NCI-H510A treated with DMSO at 0.1 percent for 48 hours (cell line): ENCODE data around the gene ATL1.
"Not testable (repeated sequence)": the region's sequence is repeated elsewhere in the genome, so short reads cannot be mapped to it uniquely, and the experiment has no call there.

ENCODE experiments used
- DNase-seq: peaks from one replicate; lab custom pipeline; 2025; lab: John Stamatoyannopoulos, UW

ATL1 gene

DNA sequence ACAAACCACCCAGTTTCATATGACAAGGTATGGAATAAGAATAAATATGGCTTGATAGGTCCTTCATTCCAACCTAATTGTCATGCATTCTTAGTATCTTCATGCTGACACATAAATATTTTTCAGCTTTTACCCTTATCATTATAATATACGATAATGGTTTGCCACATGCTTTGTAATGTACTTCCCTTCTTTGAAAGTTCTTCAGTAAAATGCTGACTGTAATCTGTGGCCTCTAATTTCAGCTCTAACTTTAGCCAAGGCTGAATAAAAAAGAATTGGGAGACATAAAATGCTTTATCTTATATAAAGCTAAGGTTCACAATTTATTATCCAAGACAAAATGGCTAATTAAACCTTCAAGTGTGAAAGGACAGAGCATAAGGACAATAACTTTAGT is 24.9 kb upstream of the ATL1 start:
- no peak for DNase-seq

DNA sequence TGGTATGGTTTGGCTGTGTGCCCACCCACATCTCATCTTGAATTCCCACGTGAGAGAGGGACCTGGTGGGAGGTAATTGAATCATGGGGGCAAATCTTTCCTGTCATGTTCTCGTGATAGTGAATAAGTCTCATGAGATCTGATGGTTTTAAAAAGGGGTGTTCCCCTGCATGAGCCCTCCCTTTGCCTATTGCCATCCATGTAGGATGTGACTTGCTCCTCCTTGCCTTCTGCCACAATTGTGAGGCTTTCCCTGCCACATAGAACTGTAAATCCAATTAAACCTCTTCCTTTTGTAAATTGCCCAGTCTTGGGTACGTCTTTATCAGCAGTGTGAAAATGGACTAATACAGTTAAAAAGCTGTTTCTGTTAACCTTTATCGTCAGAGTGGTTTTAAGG is 21.9 kb upstream of the ATL1 start:
- not testable (repeated sequence) for DNase-seq

DNA sequence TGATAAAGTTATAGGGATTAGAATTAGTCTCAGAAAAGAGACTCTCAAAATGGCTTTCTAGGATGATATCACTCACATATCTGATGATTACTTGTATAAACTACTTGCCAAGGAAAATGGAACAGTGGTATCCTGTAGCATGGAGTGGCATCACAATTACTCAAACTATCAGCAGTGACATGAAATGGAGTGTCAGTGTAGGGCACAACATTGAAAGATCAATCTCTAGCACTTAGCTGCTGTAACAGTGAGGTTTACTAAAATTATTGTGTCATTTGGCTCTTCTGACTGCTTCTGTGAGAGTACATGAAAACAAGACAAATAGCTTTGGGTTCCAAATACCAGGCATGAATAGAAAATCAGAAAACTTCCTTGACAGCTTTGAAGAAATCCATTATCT is 20.9 kb upstream of the ATL1 start:
- no peak for DNase-seq

DNA sequence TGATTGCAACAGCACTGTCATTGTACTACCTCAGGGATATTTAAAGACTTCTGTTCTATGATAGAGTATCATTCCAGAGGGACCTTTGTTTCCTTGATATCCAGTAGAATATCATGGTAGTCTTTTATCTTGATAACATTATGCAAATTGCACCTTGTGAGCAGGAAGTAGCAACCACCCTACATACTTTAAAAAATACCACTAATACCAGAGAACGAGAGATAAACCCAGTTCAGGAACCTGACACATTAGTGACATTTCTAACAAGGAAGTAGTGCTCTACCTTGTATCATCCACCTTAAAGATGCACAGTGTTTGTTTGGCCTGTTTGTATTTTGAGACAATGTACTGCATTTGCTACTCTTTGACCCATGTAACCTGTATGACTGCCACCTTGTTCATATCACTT is 18.8 kb upstream of the ATL1 start:
- DNase-seq = no peak

DNA sequence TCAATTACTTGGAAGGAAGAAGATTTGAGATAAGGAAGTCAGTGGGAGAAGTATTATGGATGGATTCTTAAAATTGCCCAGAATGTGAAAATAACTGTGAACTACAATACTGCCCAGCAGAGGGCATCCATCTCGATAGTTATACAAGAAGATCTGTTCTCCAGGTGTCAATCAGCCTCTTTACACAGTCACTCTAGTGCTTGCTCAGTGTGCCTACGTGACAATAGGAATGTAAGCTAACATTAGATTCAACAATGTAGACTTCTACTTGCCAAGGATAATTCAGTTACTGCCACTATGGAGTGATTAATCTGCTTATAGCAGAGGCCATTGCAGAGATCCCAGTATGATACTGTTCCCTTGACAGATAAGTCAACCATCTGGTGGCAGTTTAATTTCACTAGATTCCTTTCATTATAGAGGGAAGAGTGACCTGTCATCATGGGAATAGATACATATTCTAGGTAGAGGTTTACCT is 17.0 kb upstream of the ATL1 start:
- peak; percentile 86 for DNase-seq

DNA sequence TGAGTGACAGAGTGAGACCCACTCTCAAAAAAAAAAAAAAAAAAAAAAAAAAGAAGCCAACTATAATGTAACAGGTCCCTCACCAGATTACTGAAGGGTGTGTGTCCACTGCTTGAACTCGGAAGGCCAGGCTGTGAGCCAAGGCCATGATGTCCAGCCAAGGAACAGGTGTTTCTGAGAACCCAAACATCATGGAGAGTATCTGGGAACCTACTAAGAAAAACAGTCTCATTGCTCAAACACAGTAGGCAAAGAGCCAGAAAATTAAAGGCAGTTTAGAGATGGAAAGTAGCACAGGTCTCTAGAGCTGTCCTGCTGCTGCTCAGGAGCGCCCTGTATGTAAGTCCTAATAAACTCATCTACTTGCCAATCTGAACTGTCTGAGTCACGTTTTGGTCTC is 15.0 kb upstream of the ATL1 start:
- no peak for DNase-seq

DNA sequence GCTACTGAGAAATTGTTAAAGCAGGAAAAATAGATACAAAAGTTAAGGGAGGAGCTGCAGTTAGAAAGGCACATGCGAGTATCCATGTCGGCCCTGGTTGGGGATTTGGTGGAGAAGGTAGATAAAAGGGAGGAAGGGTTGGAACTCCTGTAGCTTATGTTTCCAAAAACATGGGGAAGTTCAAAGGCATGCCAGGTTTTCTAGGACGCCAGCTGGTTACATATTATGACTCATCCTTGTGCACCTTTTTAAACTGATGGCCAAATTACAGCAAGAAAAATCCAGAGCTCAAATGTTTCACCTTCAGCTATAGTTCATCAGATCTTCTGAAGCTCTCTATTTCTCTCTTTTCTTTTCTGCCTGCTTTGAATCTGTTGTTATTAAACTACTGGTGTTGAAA is 14.3 kb upstream of the ATL1 start:
- no peak for DNase-seq

DNA sequence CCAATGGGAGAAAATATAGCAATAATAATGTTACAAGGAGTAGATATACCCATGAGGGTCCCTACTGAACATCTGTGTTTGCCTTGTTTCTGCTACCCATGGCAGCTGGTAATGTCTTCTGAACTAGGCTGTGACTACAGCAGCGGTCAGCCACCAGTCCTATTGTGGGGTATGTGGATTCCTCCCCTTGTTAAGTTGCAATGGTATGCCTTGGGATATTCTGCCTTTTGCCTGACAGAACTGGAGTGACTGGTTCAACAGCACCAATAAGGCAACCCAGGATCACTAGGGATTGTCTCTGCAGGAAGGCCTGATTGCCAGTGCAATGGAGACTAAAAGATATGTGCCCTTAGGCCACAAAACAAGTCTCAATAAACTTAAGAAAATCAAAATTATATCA is 9.7 kb upstream of the ATL1 start:
- no peak for DNase-seq

DNA sequence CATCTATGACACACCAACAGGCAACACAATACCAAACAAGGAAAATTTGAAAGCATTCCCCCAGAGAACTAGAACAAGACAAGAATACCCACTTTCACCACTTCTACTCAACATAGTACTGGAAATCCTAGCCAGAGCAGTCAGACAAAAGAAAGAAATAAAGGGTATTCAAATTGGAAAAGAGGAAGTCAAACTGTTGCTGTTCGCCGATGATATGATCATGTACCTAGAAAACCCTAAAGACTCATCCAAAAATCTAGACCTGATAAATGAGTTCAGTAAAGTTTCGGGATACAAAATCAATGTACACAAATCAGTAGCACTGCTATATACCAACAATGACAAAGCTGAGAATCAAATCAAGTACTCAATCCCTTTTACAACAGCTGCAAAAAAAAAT is 8.1 kb upstream of the ATL1 start:
- DNase-seq = no peak

DNA sequence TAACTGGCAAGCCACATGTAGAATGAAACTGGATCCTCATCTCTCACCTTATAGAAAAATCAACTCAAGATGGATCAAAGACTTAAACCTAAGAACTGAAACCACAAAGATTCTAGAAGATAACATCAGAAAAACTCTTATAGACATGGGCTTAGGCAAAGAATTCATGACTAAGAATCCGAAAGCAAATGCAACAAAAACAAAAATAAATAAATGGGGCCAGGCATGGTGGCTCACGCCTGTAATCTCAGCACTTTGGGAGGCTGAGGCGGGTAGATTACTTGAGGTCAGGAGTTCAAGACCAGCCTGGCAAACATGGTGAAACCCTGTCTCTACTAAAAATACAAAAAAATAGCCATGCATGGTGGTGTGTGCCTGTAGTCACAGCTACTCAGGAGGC is 7.1 kb upstream of the ATL1 start:
- DNase-seq = not testable (repeated sequence)

DNA sequence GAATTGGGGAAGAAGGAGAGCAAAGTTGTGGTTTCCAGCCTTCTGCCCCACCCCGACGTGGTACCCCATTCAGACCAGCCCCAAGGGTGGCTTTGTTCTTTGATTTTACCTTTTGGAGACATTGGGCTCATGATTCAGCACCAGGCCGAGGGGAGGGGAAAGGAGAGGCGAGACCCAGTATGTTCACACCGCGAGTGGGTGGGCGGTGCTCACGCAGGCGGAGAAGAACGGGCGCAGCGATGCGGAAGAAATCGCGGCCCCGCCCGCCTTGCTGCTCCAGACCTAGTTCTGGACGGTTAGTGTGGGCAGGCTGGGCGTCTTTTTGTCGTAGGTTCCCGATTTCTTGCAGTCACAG is 963 bp downstream of the ATL1 start:
- DNase-seq = peak; percentile 75

DNA sequence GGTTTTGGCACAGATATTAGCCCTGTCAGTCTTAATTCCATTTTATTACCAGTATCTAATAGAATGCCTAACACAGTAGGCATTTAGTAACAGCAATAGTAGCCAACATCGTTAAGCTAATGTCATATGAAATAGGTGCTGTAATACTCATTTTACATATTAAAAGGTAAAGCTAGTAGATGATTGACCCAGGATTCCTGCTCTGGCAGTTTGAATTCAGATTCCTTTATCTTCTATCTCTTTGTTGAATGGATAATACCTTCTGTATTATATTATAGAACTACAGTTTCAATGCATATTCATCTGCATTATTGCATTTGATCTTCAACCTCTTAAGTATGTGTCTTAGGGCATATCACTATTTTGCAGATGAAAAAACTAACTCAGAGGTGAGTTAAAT is 2.9 kb downstream of the ATL1 start:
- DNase-seq = no peak

DNA sequence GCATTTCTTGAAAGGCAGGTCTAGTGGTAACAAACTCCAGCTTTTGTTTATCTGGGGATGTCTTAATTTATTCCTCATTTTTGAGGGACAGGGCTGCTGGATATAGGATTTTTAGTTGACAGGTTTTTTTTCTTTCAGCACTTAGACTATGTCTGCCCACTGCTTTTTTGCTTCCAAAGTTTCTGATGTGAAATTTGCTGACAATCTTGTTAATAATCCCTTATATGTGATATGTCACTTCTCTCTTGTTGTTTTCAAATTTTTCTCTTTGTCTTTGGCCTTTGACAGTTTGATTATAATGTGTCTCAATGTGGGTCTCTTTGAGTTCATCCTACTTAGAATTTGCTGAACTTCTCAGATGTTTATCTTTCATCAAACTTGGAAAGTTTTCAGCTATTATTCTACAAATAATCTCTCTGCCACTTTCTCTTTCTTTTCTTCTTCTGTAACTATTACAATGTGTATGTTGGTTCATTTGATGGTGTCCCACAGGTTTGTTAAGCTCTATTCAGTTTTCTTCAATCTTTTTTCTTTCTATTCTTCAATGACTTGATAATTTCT is 9.8 kb downstream of the ATL1 start:
- no peak for DNase-seq

DNA sequence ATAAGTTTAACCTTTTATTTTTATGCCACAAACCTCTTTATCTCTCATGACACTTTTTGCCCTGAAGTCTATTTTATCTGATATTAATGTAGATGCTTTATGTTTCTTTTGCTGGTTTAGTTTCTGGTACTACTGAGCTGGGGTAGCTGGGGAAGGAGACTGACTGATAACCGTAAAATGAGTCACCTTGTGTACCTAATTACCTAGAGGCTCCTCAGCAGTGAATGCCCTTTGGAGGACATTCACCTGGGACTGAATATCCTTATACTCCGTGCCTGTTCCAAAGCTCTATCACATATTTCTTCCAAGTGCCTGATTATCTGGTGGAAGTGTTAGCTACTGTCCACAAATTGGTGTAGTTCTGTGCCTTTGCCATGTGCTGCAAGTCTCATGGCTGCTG is 13.9 kb downstream of the ATL1 start:
- DNase-seq = no peak

DNA sequence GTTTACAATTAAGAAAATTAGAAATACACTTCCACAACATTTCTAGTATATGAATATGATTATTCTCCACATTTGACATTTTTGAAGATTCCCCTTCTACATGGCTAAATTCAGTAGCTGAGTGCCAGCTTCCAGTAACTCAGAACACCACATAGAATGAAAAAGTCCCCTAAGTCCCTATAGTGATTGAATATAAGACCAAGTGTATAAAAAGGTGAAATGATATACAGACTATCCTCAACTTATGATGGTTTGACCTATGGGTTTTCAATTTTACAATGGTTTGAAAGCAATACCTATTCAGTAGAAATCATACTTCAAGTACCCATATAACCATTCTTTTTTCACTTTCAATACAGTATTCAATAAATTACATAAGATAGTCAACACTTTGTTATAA is 15.8 kb downstream of the ATL1 start:
- no peak for DNase-seq

DNA sequence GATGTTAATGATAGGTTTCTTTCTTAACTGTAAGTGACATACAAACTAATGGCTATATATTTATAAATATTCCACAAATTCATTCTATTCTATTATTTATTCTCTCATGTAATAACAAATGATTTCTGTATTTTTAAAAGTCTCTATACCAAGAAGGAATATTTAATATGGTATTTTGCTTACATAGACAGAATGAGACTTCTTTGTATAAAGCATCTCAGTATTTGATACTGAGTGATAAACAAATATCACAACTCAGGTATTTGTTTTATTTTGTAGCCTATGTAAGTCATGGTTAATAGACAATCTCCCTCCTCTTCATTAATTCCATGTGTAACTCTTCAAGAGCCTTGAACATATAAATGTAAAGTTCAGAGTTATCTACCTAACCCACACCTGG is 18.0 kb downstream of the ATL1 start:
- DNase-seq = no peak

DNA sequence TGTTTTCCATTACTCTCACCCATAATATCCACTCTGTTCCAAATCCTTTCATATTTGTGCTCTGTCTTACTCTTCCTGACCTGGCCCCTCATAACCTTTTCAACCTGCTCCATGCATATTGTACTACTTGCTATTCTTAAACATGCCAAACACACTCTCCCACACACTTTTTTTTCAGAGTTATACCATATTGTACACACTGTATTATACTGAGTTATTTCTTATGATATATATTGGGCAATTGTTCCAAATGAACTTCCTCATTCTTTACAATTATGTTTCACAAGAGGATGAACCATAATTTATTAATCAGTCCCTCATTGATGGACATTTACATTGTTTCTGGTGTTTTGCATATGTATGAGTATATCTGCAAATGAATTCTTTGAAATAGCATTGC is 18.5 kb downstream of the ATL1 start:
- no peak for DNase-seq

DNA sequence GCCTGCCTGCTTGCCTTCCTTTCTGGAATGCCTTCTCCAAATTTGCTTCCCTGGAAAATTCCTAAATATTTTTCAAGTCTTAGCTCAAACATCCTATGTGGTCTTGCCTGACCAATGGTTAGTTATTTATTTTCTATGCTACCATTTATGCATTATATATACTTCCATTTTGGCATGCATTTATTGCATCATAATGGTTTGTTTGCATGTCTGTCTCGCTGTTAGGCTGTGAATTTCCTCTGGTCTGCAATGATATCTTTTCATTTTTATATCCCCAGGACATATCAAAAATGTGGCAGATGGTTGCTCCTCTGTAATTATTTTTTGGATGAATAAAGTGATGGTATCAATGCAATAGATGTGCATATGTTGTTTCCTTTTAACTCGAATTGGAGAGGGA is 30.5 kb downstream of the ATL1 start:
- DNase-seq = no peak

DNA sequence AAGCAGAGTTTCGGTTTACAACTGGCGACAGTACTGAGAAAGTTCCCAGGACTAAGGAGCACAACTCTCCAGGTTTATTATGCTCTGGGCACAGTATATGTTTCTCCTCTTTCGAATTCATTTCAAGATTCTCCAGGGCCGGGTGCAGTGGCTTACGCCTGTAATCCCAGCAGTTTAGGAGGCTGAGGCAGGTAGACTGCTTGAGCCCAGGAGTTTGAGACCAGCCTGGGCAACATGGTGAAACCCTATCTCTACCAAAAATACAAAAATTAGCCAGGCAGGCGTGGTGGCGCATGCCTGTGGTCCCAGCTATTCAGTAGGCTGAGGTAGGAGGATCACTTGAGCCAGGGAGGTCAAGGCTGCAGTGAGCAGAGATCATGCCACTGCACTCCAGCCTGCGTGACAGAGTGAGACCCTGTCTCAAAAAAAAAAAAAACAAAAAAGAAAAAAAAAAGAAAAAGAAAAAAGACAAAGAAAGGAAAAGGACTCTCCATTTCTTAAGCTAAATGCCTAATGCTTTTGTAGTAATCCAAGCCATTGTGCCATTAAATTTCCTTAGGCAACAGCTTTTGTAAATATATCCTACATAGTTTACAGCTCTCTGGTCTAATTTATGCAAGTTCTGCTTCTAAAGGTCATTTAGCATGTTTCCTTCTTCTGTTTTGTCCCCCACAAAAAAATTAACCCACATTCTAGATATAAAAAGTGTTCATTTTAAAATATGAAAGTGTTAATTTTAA is 34.8 kb downstream of the ATL1 start:
- DNase-seq = no peak

DNA sequence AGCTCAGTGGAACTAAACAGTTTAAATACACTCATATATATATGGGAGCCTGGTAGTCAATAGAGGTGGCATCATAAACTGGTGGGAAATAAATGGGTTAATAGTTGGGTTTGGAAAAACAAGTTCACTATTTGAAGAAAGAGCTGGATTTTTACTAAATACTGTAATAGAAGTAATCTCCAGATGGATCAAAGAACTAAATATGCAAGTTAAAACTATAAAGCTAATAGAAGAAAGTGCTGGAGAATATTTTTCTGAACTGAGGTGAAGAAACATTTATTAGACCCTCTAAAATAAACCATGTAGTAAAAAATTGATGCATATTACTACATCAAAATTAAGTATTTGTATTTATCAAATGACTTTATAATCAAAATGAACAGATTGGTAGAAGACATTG is 38.8 kb downstream of the ATL1 start:
- DNase-seq = no peak

DNA sequence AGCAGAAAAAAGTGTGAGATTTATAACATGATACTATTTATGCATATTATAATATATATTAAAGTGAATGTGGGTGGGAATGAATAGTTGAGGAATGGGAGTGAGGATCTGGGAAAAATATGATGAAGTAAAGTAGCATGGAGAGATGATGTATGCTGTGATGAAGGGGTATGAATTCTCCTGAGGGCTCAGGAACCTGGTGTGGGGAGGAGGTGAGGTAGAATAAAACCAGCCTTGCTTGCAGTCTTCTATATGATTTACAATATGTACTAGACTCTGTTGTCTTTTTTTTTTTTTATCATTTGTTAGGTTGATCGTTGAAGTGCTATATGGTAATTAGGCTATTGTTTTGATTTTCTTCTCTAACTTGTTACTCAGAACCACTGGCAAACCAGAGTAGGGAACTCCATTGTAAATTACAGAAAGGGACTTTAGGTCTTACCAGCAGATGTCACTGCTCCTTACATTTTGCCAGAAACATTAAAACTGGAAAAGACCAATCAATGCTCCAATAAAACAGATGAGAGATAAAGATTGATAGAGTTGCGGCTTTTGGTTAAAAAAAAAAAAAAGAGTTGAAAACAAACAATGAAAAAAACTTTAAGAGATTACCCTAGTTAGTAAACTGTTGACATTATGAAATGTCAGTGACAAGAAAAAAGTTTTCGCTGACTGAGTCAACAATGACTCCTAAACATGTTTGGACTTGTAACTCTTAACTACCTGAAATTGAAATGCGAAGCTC is 39.9 kb downstream of the ATL1 start:
- peak; percentile 64 for DNase-seq

DNA sequence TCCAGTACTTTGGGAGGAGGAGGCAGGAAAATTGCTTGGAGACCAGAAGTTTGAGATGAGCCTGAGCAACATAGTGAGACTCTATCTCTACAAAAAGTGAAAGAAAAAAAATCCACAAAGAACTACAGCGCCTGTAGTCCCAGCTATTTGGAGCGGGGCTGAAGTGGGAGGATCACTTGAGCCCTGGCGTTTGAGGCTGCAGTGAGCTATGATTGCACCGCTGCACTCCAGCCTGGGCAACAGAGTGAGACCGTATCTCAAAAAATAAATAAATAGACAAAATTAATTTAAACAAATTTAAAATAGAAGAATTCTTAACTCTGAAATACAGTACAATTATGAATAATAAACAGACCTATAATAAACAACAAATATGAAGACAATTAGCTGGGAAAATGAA is 40.9 kb downstream of the ATL1 start:
- peak; percentile 42 for DNase-seq

DNA sequence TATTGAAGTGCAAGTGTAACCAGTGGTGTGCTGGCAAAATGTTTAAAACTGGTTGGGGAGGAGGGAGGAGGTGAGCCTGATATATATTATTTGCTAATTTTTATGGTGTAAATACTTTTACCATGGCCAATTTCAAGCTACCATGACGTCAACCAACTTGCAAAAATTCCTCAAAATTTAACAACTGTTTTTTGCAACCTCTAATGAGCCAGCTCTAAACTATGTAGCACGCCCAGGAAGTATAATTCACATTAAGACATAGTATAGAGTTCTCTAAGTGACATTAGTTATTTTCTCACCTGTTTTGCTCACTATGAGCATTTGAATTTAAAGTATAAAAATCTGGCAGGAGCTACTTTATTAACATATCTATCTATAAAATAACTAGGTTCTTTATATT is 41.4 kb downstream of the ATL1 start:
- DNase-seq = no peak

DNA sequence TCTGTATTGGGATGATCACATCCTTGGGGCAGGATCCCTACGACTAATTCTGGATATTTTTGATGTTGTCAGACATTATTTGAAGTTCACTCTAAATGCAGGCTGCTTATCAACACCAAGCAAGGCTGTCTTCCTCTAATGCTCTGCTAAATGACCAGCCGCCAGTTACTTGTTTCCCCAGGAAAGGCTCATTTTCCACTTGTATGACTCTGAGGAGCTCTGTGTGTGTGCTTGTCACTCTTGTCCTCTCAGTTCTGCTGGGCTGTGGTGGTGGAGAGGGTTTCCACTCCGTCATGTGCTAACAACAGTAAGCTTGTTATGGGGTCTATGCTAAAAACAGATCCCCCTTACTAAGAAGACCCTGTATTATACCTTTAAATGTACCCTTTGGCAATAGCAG is 42.1 kb downstream of the ATL1 start:
- DNase-seq = no peak
